HG03558 (cell line): ENCODE data around the gene MDH2.
"Not testable (repeated sequence)": the region's sequence is repeated elsewhere in the genome, so short reads cannot be mapped to it uniquely, and the experiment has no call there.

Source experiments
- ATAC-seq: cut with Tn5 transposase; IDR thresholded peaks from one replicate; pipeline ENCODE4 v1.9.1; 2021; ENCODE audit warnings: moderate number of reproducible peaks; ENCODE audit not compliant: unreplicated experiment; ENCODE audit errors: extremely low read depth

MDH2 gene

GRCh38 chr7:76101693-76102437, 54.0 kb downstream of the MDH2 start:
- ATAC-seq, result not testable (repeated sequence)

GRCh38 chr7:76103788-76104187, 55.9 kb downstream of the MDH2 start:
- ATAC-seq, result not testable (repeated sequence)

DNA sequence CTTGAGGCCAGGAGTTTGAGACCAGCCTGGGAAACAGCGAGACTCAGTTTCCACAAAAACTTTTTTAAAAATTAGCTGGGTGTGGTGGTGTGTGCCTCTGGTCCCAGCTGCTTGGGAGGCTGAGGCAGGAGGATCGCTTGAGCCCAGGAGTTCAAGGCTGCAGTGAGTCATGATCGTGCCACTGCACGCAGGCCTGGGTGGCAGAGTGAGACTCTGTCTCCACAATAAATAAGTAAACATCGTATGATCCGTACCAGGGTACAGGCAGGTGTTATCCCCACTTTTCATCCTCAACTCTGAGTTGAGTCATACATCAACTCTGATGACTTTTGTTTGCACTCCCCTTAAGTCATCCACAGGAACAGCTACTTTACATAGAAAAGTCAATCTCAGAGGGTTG, 58.2 kb downstream of the MDH2 start:
- not testable (repeated sequence) for ATAC-seq

DNA sequence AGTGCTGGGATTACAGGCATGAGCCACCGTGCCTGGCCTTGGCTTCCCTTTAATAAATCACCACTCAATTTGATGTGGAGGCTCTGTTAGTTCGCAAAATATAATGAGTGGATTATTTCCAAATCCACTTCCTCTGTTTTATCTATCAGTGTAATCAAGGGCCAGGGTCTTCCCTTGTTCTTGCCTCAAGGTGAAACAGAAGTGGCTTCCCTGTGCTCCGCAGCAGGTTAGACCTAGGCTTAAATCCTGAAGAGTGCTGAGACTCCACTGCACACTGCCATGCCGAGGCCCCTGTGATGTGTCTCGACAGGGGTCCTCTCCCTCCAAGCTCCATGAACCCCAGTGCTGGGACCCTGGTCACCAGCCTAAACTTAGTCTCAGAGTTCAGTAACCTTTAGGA, 59.0 kb downstream of the MDH2 start:
- ATAC-seq, result no peak

- no peak for ATAC-seq
These were observed 60.8 kb downstream of the MDH2 start for GRCh38 chr7:76108540-76109233.

DNA sequence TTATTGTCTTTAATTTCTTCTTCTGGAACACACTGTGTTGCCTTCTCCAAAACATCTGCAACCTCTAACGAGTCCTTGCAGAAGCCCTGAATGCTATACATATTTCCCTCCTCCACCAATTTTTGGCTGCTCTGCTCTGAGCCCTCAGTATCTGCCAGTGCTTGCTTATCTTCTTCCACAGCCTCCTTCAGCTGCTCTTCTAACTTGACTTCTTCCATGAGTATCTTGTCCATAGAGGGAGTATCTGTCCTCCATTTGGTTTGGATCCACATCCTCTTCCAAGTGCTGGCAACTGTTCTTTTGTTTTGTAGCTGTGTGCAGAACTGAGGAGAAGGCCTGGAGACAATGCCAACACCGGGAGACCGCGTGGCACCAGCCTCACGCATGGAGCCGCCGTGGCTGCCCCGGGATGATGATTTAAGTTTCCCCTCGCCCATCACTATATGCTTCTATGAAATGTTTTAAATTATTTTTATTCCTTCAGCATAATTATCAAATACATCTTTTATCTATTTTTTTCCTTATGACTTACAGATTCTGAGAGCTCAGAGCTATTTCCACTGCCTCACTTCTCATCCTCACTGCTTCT, 65.2 kb downstream of the MDH2 start:
- ATAC-seq, result not testable (repeated sequence)

GRCh38 chr7:76114742-76115141, 66.8 kb downstream of the MDH2 start:
- not testable (repeated sequence) for ATAC-seq
